ENCODE data around the gene ELL.

- TF ChIP-seq CTCF (IDR thresholded peaks at IDR 0.05) (no peak), ZFX (IDR thresholded peaks at IDR 0.05; ENCODE audit: borderline replicate concordance) (no peak)
Measured at GRCh38 chr19:18392926-18393325, 128.9 kb downstream of the ELL start.
